Lower lobe of right lung (tissue), 2 donors: ENCODE measurements around the gene RAVER1. TPM values are rescaled to one million over a fixed set of nuclear protein-coding genes. Genes with fewer than 3 reads are reported as not detected.

Experiments used
- ATAC-seq, 2 donors: fragments of 200-7000 bp; cut with Tn5 transposase; one replicate each; pipeline ENCODE4 v1.9.1; 2020 to 2022; ENCODE audit warnings: mild to moderate bottlenecking in 2 of 2, moderate library complexity in 2 of 2
- DNase-seq: peaks from one replicate; pipeline ENCODE4 v3.0.0-alpha.2; 2020
- H3K27ac ChIP-seq: fragments of 200-600 bp; one replicate; pipeline ENCODE4 v1.8.0; 2022
- H3K27me3 ChIP-seq: fragments of 200-600 bp; one replicate; pipeline ENCODE4 v1.8.0; 2022; ENCODE audit warnings: low read depth
- H3K36me3 ChIP-seq: fragments of 200-600 bp; one replicate; pipeline ENCODE4 v1.8.0; 2022; ENCODE audit warnings: mild to moderate bottlenecking
- H3K4me1 ChIP-seq: fragments of 200-600 bp; one replicate; pipeline ENCODE4 v1.8.0; 2022
- H3K4me3 ChIP-seq: fragments of 200-600 bp; one replicate; pipeline ENCODE4 v1.8.0; 2022; ENCODE audit warnings: mild to moderate bottlenecking
- H3K9me3 ChIP-seq: fragments of 200-600 bp; one replicate; pipeline ENCODE4 v1.8.0; 2022
- CTCF ChIP-seq: fragments of 200-600 bp; IDR thresholded peaks from one replicate; pipeline ENCODE4 v1.8.0; 2022; ENCODE audit warnings: antibody characterized with exemption, mild to moderate bottlenecking
- intact Hi-C: fragments of 100-400 bp; cut with DNase I; formaldehyde crosslinking; loops from one replicate; pipeline ENCODE4 v1.11.0; 2022
- total RNA-seq: library from RNA; stranded (reverse); fragmentation: NEBNext Ultra II Directional; extraction: Animal tissue kit (Norgen Biotek cat#: 25700); gene quantifications from one replicate; pipeline ENCODE4 v1.2.1, GENCODE V29; 2021
- donor health status: DM: no; HTN: yes; CAD: no; lungs with severe emphysema.

RAVER1 gene
- total RNA-seq, 1 donor from 2014 or later: 29.6 TPM

GRCh38 chr19:10292789-10293636, 40.3 kb downstream of the RAVER1 start:
- no peak for TF ChIP-seq CTCF
- H3K36me3 ChIP-seq: no peaks in the 10 kb centered on the region
- intact Hi-C loops: no loop called here
- H3K4me1 ChIP-seq: peaks cover 80% of the 10 kb centered on the region
- no peak overlapping the region for H3K27ac ChIP-seq
- no peaks in the 10 kb centered on the region for H3K9me3 ChIP-seq
- peaks cover 58% of the 10 kb centered on the region for H3K27me3 ChIP-seq
- ATAC-seq: no peak
- H3K4me3 ChIP-seq: peak overlapping the region; percentile 68
- DNase-seq: no peak

DNA sequence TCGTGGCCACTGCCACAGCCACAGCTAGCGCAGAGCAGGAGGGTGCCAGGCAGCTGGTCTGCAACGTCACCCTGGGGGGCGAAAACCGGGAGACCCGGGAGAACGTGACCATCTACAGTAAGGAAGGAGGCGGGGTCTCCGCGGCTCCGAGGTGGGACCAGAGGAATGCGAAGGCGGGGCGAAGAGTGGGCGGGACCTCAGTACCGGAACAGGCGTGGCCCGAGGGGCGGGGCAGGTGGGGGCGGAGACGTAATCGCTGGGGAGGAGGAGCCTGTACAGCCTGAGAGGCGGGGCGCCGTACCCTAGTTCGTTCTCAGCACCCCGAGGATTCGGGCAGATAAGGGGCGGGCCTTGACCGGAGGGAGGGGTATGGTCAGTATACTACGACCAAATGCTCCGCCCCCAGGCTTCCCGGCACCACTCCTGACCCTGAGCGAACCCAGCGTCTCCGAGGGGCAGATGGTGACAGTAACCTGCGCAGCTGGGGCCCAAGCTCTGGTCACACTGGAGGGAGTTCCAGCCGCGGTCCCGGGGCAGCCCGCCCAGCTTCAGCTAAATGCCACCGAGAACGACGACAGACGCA, 41.0 kb downstream of the RAVER1 start:
- peak overlapping the region; percentile 68 for H3K4me3 ChIP-seq
- peak overlapping the region; percentile 80 for H3K27ac ChIP-seq

GRCh38 chr19:10291554-10292205, 41.6 kb downstream of the RAVER1 start:
- H3K4me1 ChIP-seq: peaks cover 93% of the 10 kb centered on the region
- no peak for DNase-seq
- intact Hi-C loops: no loop called here
- H3K36me3 ChIP-seq: no peaks in the 10 kb centered on the region
- H3K27me3 ChIP-seq: peaks cover 58% of the 10 kb centered on the region
- no peaks in the 10 kb centered on the region for H3K9me3 ChIP-seq
- no peak for TF ChIP-seq CTCF
- H3K27ac ChIP-seq: peak overlapping the region; percentile 80
- H3K4me3 ChIP-seq: peak overlapping the region; percentile 68
- no peak for ATAC-seq

More for the DNA sequence above, 41.0 kb downstream of the RAVER1 start:
- DNase-seq: peak; percentile 94
- peaks cover 87% of the 10 kb centered on the region for H3K4me1 ChIP-seq
- intact Hi-C loops: no loop called here
- H3K9me3 ChIP-seq: no peaks in the 10 kb centered on the region
- no peak for TF ChIP-seq CTCF
- H3K36me3 ChIP-seq: no peaks in the 10 kb centered on the region
- H3K27me3 ChIP-seq: peaks cover 58% of the 10 kb centered on the region
- ATAC-seq: peak; percentile 58 to 85

GRCh38 chr19:10290876-10291553, 42.3 kb downstream of the RAVER1 start:
- H3K4me1 ChIP-seq: peaks cover 97% of the 10 kb centered on the region

More at GRCh38 chr19:10290876-10291553, 42.3 kb downstream of the RAVER1 start:
- H3K4me3 ChIP-seq: peak overlapping the region; percentile 68
- TF ChIP-seq CTCF: no peak
- H3K27ac ChIP-seq: peak overlapping the region; percentile 80
- peaks cover 58% of the 10 kb centered on the region for H3K27me3 ChIP-seq
- no peaks in the 10 kb centered on the region for H3K9me3 ChIP-seq
- intact Hi-C loops: no loop called here
- H3K36me3 ChIP-seq: peaks cover 2% of the 10 kb centered on the region
- peak; percentile 35 to 58 for ATAC-seq
- DNase-seq: peak; percentile 90
